ENCODE data around the gene SEMA3F.

SEMA3F gene

DNA sequence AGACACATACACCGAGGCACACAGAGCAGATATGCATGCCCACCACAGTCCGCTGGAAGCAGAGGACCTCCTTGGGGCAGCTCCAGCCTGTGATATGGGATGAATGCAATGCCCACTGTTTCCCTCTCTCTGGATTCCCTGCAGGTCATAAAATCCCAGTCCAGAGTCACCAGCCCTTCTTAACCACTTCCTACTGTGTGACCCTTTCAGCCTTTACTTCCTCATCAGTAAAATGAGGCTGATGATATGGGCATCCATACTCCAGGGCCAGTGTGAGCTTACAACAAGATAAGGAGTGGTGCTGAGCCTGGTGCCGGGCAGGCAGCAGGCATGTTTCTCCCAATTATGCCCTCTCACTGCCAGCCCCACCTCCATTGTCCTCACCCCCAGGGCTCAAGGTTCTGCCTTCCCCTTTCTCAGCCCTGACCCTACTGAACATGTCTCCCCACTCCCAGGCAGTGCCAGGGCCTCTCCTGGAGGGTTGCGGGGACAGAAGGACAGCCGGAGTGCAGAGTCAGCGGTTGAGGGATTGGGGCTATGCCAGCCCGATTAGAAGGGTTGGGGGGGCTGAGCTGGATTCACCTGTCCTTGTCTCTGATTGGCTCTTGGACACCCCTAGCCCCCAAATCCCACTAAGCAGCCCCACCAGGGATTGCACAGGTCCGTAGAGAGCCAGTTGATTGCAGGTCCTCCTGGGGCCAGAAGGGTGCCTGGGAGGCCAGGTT is 36.0 kb downstream of the SEMA3F start, which contains the start of gene GNAT1:
GNAT1 (plus strand) TSS at position 675 of the 725 bp plus-strand sequence. CDS start 116 bp downstream, outside the sequence.
- FAIRE-seq, result no peak
- no peak for DNase-seq (ENCODE audit: insufficient read length, low spot score)

DNA sequence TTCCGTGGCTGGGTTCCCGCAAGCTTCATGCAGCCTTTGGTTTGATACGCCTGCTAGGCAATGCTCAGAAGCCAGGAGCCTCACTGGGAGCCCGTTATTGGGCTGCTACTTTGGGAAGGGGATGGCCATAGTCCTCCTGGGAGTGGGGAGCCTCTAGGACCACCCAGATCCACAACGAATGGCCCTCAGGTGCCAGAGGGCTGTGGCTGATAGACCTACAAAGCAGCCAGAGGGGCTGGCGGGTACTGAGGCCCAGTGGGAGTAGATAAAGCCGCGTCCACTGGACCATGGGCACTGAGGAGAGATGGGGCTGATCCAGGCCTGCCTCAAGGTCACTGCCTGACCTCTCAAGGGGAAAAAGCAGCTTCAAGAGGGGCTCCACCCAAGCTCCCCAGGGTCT is 37.0 kb downstream of the SEMA3F start:
- FAIRE-seq (no peak), DNase-seq (ENCODE audit: insufficient read length, low spot score) (no peak)

DNA sequence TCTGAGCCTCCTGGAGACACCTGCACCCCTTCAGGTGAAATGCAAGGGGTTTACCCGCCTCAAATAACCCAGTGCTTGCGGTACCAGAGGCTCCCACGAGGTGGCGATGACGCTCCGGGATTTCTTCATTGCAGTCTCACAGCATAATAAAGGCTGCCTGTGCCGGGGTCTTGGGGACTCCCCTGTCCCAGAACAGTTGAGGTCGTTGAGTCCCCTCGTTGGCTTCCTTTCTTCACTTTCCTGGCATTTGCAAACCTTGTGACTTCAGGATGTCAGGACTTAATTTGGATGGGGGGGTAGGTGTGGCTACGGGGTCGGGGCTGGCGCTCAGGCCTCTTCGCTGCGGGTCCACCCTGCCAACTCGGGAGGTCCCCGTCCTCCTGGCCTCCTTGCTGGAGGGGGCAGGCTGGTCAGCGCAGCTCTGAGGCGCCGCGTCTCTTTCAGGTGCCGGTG is 37.6 kb downstream of the SEMA3F start:
- DNase-seq (ENCODE audit: insufficient read length, low spot score), result peak; percentile 97
- FAIRE-seq, result peak; percentile 99

DNA sequence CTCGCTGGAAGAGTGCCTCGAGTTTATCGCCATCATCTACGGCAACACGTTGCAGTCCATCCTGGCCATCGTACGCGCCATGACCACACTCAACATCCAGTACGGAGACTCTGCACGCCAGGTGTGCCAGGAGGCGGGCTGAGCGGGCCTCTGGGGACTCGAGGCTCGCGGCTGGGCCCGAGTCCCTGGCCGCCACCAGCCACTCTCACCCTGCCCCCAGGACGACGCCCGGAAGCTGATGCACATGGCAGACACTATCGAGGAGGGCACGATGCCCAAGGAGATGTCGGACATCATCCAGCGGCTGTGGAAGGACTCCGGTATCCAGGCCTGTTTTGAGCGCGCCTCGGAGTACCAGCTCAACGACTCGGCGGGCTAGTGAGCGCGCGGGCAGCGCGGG is 38.2 kb downstream of the SEMA3F start:
- DNase-seq (ENCODE audit: insufficient read length, low spot score) (no peak), FAIRE-seq (no peak)

DNA sequence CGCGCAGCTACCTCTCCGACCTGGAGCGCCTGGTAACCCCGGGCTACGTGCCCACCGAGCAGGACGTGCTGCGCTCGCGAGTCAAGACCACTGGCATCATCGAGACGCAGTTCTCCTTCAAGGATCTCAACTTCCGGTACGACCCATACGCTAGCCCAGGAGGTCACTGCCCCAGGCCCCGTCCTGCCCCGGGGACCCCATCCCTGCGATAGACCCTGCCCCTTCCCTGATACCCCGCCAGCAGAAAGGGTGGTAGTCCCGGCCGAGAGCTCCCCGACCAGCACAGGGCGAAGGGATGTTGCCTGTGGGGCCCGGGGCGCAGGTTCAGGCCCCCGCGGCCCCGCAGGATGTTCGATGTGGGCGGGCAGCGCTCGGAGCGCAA is 38.6 kb downstream of the SEMA3F start:
- DNase-seq (ENCODE audit: insufficient read length, low spot score) (no peak), FAIRE-seq (no peak)

DNA sequence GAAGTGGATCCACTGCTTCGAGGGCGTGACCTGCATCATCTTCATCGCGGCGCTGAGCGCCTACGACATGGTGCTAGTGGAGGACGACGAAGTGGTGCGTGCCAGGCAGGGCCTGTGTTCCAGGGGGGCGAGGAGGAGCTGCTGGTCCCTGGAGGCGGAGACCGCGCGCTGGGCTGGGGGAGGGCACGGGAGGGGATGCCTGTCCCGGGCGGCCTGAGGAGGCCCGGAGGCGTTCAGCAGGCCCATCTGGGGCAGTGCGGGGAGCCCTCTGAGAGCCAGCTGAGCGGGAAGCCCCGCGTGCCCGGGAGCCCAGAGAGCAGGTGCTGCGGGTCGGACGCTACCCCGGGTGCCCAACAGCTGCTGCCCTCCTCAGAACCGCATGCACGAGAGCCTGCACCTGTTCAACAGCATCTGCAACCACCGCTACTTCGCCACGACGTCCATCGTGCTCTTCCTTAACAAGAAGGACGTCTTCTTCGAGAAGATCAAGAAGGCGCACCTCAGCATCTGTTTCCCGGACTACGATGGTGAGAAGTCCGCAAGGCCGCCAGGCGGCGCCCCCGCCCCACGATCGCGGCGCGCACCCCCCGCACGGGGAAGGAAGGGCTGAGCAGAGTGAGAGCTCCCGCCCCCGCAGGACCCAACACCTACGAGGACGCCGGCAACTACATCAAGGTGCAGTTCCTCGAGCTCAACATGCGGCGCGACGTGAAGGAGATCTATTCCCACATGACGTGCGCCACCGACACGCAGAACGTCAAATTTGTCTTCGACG is 39.2 kb downstream of the SEMA3F start:
- DNase-seq (ENCODE audit: insufficient read length, low spot score), result peak; percentile 76
- FAIRE-seq, result peak; percentile 78

DNA sequence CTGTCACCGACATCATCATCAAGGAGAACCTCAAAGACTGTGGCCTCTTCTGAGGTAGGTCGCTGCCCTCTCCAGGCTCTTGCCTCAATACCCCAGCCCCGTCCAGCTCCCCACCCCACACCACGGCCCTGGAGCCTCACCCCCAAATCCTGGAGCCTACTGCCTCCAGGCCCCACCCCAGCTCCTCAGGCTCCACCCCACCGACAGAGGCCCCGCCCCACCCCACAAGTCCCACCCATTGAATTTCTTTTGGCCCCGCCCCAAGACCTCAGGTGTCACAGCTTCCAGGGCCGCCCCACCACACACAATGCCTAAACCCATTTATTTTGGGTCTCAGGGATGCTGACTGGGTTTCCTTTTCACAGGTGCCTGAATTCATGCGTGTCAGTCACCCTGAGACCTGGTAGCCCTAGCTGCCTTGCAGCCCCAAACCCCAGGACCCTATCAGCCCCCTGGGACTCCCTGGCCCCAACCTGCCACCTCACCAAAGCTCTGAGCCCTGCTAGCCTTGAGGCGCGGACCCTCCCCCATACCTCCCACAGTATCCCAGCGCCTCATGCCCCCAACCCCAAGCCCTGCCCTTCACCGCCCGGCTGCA is 39.9 kb downstream of the SEMA3F start:
- DNase-seq (ENCODE audit: insufficient read length, low spot score) (no peak), FAIRE-seq (peak; percentile 8)

DNA sequence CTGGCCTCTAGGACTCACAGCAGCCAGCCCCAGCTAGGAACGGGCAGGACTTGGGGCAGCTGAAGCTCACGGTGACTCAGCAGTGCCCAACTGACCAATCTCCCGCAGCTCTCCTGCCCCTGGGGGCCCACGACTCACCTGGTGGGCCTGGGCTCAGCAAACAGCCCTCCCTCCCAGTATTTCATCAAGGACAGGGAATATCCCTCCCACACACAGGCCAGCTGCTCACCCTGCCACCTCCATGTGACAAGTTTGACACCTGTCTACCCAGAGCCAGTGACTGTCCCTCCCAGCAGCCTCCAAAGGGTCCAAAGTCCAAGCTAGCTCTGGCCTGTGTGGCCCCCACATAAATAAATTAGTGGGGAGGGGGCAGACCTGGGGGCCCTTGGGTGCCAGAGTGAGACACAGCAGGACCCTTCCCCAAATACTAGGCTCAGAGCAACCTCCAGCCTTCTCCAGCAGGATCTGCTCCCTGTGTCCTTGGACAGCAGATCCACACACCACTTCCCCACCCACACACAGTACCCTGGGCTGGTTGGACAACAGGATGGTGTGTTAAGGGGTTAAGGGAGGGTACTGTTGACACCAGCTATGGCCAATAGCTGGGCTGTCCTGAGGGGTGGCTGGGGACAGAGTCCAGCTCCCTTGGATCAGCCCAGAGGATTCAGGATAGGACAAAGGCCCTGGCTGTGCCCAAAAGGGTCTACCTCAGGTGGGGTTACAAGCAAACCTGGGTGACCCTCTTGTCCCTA is 40.6 kb downstream of the SEMA3F start:
- DNase-seq (ENCODE audit: insufficient read length, low spot score), result no peak
- no peak for FAIRE-seq

DNA sequence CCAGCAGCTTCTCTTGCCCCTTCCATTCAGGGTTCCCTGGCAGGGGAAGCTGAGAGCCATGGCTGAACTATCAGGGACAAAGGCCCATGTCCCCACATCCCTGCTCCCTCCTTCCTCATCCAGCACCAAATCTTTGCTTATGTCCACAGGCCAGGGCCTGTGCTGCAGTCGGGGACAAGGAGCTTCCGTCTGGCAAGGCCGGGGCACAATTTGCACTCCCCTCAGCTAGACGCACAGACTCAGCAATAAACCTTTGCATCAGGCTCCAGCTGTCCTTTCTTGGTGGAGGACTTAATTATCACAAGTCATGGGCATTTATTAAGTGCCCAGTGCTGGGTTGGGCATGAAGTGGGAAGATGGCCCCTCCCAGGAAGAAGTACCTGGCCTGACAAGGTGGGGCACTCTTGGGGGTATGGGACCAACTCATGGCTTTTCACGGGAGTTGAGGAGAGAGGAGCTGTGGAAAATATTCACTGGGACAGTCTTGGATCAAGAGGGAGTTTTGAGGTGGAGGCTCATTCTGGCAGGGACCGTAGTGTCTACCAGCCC is 41.2 kb downstream of the SEMA3F start:
- FAIRE-seq (no peak), DNase-seq (ENCODE audit: insufficient read length, low spot score) (no peak)

DNA sequence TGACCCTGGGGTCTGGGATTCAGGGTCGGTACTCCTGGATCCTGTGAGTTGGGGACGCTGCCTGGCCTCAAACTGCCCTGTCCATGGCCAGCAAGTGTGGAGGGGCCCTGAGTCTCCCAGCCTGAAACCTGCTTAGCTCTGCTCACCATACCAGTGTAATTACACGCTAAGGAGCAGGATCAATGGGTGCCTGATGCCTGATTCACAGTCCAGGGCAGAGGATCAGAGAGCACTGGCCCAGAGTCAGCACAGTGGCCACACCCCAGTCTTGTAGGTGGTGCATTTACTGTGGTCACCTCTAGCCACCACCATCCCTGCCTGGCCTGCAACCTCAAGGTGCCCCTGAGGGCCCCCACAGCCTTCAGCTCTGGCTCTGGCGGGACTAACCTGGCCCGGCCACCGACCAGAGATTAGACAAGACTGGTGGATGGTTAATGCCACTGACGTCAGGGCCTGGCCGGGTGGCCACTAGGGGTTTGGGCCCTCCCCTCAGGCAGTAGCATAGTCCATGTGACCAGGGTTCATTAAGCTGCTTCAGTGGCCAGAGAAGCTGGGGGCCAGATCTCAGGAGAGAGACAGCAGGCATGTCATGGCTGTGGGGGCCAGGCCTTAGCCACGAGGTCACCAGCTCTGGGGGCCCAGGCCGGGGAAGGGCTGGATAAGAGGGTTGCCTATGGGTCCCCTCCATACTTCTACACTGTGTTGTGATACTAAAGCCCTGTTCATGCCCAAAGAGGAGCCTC is 46.6 kb downstream of the SEMA3F start:
- FAIRE-seq (no peak), DNase-seq (ENCODE audit: insufficient read length, low spot score) (no peak)

DNA sequence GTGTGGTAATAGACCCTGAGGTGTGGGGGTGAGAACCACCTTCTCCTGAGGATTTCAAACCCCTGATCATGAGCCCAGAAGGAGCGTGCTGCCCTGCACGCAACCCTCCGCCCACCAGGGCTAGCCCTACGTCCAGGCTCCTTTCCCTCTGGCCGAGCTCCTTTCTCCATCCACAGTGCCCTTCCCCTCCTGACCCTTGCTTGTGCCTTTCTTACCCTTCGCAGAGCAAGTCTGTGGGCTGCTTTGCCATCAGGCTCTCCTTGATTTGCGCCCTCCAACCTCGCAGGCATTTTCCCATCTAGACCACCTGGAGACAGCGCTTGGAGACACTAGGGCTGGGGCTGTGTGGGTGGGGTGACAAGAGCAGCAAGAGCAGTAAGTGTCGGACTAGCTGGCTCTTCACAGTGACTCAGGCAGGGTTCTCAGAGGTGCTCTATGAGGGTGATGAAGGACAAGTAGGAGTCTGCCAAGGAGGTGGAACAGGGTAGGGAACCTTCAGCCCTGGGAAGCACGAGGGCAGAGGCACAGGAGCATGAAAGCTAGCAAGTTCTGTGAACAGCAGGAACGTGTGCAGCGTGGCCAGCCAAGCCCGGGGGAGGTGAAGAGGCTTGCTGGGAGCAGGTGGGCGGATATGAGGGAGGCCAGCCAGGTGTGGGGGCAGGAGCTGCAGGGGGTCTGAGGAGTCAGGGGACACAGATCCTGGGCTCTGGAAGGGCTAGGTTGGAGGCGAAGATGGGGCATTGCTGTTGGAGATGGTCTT is 47.4 kb downstream of the SEMA3F start:
- FAIRE-seq, result no peak
- no peak for DNase-seq (ENCODE audit: insufficient read length, low spot score)

DNA sequence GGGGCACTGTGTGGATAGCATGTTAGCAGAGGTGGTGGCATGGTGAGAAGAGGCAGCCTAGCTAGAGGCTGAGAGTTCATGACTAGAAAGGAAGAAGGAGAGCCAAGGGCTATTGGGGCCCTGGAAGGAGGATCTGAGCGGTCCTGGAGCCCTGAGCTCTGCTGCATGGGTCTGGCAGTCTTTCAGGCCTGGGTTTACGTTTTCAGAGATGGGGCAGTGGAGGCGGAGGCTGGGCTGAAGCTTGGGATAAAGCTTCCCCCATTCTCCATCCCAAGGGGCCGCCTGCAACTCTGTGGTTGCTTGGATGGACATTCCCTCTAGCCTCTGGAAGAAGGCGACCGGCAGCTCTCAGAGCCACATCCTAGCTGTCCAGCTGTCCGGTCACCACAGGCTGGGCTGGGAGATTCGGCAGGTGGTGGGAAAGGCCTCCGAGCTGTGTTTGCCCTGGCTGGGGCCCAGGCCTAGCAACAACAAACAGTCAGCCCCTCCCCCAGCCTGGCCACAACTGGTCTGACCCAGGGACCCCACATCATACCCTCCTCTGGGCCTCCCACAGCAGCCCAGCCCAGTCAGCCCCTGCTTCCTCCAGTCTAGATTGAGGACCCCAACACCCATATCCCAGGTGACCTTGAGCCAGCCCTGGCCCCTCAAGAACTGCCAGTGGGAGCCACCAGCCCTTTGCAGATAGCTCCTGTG is 48.1 kb downstream of the SEMA3F start:
- no peak for DNase-seq (ENCODE audit: insufficient read length, low spot score)
- no peak for FAIRE-seq

DNA sequence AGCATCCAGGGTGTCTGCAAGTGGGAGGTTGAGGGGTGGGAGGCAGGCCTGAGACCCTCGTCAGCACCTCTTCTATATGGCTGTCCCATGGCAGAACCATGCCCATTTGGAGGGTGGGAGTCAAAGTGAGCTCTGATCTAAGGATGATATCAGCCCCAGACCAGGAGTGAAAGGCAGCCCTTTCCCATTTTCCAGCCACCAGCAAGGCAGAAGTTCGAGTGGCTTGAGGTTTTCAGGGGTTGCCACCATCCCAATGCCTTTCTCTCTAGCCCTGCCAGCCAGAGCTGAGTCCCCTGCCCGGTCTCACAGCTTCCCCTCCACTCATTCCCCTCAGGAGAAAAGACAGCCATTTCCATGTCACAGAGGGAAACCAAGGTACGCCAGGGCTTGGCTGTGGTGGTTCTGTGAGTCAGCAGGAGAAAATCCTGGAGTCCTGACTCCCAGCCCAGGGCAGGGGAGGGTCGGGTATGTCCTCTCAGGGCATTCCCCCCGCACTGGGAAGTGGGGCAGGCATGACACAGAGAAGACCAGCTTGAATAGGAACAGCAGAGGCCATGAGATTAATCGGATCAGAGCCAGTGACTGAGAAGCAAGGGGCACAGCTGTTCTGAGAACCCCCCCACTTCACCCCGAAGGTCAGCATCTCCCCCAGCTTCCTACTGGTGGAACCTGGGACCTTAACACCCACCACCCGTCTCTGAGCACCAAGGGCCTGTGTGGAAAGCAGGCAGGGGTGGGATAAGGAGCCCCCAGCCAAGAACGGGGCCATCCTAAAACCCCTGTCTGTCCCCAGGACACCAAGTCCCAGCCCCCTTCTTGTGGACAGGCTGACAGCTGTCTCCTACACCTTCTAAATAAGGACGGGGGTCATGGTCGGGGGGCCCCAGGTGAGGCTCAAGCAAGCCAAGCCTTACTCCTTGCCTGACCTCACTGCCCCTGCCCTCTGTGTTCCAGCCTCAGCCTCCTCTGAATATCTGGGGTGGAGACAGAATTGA is 49.0 kb downstream of the SEMA3F start:
- no peak for FAIRE-seq
- no peak for DNase-seq (ENCODE audit: insufficient read length, low spot score)

DNA sequence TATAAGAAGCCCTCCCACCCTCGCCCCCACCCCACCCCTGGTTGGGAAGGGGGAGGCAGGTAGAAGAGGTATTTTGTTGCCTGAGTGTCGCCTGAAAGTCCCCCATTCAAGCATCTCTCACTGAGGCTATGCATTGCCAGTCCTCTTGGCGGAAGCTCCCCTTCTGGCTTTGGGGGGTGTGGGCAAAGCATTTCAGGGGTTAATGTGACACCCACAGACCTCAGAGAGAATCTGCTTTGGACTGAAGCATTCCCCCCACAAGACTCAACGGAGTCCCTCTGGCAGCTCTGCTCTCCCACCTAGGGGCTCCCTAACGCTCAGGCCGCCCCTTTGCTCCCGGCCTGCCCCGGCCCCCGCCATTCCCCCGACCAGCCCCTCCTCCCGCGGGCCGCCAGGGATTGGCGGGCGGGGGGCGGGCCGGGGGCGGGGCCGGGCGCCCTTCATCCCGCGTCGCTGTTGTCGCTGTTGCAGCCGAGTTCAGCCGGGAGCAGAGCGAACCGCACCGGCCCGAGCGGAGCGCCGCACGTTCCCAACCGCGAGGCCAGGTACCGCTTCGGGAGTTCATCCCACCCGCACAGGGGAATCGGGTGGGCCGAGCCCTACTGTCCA is 49.8 kb downstream of the SEMA3F start, which contains the start of gene SLC38A3:
SLC38A3 (plus strand) TSS at position 468 of the 609 bp plus-strand sequence. CDS start 8,929 bp downstream, outside the sequence.
- DNase-seq (ENCODE audit: insufficient read length, low spot score) (no peak), FAIRE-seq (no peak)

DNA sequence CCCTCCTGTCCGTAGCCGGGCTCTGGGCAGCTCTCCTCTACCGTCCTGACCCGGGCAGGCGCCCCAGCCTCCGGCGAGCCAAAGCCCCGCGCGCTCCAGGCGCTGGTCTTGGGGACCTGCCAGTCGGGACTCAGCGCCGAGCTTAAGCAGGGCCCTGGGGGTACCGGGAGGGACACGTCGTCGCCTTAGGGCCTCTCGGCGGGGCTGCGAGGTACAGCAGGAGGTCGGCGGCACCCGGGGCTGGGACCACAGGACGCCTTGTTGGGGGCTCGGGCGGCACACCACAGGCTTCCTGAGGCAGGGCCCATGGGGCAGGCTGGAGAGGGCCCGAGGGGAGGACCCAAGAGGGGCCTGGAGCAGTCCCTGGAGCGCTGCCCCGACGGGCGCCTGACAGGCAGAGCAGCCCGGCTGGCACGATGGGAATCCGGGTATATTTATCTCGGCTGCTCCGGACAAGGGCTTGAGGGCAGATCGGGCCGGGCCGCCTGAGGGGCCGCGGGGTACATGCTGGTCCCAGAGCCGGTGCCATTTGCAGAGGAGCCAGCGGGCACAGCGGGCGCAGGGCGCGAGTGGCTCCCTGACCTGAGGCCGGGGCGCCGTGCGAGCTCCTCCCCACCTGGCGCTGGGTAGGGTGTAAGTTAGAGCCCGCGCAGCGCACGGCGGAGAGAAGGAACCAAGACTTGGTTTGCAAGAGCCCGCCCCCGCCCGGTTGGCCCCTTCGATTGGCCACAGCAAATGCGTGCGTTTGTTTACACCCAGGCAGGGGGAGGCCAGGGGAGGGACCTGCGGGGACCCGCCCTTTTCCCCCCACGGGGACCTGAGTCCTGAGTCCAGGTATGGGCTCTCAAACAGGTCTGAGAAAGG is 50.5 kb downstream of the SEMA3F start:
- DNase-seq (ENCODE audit: insufficient read length, low spot score) (no peak), FAIRE-seq (no peak)

All from GM19239 (cell line).